C4-2B (cell line): ENCODE data around the gene SNCA.

Source experiments
- ZFX ChIP-seq: fragments of 450-650 bp; IDR thresholded peaks from 2 replicates; pipeline ENCODE4 v1.6.1; 2017
- TF ChIP-seq, protein P1 (sequence below): fragments of 450-650 bp; conservative IDR thresholded peaks from 2 replicates; pipeline ENCODE4 v1.5.1; 2017; ENCODE audit warnings: mild to moderate bottlenecking

DNA sequence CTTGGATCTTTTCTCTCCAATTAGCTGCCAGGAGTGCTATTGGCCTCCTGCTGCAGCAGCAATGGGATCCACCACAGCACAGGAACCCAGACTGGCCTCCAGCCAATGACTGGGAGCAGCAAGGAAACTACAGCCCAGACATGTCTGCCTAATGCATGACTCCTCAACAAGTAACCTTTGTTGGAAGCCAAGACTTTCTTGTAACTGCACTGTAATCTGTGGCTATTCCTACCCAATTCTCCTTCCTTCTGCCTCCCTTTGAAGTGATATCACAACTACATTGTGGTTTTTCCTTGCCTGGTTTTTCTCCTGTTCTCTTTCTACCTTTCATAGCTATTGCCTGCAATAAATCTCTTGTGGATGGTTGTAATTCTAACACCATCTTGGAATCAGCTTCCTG lies 39.8 kb downstream of the SNCA start:
- TF ChIP-seq, protein P1, sequence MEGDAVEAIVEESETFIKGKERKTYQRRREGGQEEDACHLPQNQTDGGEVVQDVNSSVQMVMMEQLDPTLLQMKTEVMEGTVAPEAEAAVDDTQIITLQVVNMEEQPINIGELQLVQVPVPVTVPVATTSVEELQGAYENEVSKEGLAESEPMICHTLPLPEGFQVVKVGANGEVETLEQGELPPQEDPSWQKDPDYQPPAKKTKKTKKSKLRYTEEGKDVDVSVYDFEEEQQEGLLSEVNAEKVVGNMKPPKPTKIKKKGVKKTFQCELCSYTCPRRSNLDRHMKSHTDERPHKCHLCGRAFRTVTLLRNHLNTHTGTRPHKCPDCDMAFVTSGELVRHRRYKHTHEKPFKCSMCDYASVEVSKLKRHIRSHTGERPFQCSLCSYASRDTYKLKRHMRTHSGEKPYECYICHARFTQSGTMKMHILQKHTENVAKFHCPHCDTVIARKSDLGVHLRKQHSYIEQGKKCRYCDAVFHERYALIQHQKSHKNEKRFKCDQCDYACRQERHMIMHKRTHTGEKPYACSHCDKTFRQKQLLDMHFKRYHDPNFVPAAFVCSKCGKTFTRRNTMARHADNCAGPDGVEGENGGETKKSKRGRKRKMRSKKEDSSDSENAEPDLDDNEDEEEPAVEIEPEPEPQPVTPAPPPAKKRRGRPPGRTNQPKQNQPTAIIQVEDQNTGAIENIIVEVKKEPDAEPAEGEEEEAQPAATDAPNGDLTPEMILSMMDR = no peak
- no peak for TF ChIP-seq ZFX
